GM19025 (cell line): Measurements from ENCODE around the gene PCSK1.
"Not testable (repeated sequence)": the region's sequence is repeated elsewhere in the genome, so short reads cannot be mapped to it uniquely, and the experiment has no call there.

Source experiments
- ATAC-seq: cut with Tn5 transposase; IDR thresholded peaks from one replicate; pipeline ENCODE4 v1.9.1; 2021; ENCODE audit warnings: mild to moderate bottlenecking, low read depth, moderate library complexity; ENCODE audit not compliant: unreplicated experiment

The PCSK1 gene

GRCh38 chr5:96374653-96375052, 58.4 kb downstream of the PCSK1 start:
- no peak for ATAC-seq

GRCh38 chr5:96373381-96373733, 59.7 kb downstream of the PCSK1 start:
- no peak for ATAC-seq

GRCh38 chr5:96372726-96373380, 60.2 kb downstream of the PCSK1 start:
- ATAC-seq: no peak

GRCh38 chr5:96370976-96371375, 62.1 kb downstream of the PCSK1 start:
- no peak for ATAC-seq

GRCh38 chr5:96367337-96367736, 65.7 kb downstream of the PCSK1 start:
- not testable (repeated sequence) for ATAC-seq

GRCh38 chr5:96354237-96354636, 78.8 kb downstream of the PCSK1 start:
- ATAC-seq: no peak

GRCh38 chr5:96353220-96353619, 79.8 kb downstream of the PCSK1 start:
- no peak for ATAC-seq

GRCh38 chr5:96350678-96351077, 82.4 kb downstream of the PCSK1 start:
- no peak for ATAC-seq

GRCh38 chr5:96348536-96348935, 84.5 kb downstream of the PCSK1 start:
- ATAC-seq: no peak

GRCh38 chr5:96347502-96348292, 85.4 kb downstream of the PCSK1 start:
- no peak for ATAC-seq

- ATAC-seq: peak; percentile 87
Observed at GRCh38 chr5:96344678-96345577, 88.1 kb downstream of the PCSK1 start.

- no peak for ATAC-seq
Observed at GRCh38 chr5:96343094-96343493, 90.0 kb downstream of the PCSK1 start.

GRCh38 chr5:96342581-96342980, 90.5 kb downstream of the PCSK1 start:
- no peak for ATAC-seq
